ENCODE results near the gene LRRC8D.

The LRRC8D gene

GRCh38 chr1:89952605-89953130 lies 131.8 kb downstream of the LRRC8D start:
- Histone ChIP-seq H3K36me3 (ENCODE audit: control insufficient read depth, insufficient read depth, low read length) (no peaks in the 10 kb centered on the region), H3K4me1 (ENCODE audit: control insufficient read depth, insufficient read depth, low read length) (peaks cover 42% of the 10 kb centered on the region), H3K27ac (ENCODE audit: low read depth, low read length) (peak overlapping the region; percentile 55), H3K9me3 (ENCODE audit: control insufficient read depth, insufficient read depth, low read length) (no peaks in the 10 kb centered on the region), H3K9ac (ENCODE audit: low read depth, low read length) (no peak overlapping the region), H3K4me3 (ENCODE audit: low read depth, low read length) (no peak overlapping the region), H3K27me3 (ENCODE audit: control insufficient read depth, insufficient read depth, low read length) (no peaks in the 10 kb centered on the region)

DNA sequence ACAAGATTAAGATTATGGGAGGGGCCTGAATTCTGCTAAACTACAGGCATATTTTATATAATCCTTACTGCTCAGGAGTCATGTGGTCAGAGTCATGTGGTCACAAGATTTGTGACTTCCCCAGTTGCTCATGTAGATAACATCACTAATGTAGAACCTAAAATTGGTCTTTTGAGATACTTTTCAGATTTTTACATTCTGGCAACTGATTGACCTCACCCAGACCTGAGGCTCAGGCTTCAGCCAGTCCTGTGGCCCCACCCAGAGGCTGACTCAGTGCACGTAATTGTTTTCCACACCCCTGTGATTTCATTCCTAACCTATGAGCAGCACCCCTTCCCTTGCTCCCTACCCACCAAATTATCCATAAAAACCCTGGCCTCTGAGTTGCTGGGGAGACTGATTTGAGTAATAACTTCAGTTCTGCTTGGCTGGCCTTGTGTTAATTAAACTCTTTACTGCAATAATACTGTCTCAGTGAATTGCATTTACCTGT lies 132.3 kb downstream of the LRRC8D start:
- Histone ChIP-seq H3K9ac (ENCODE audit: low read depth, low read length) (no peak overlapping the region), H3K4me3 (ENCODE audit: low read depth, low read length) (no peak overlapping the region), H3K36me3 (ENCODE audit: control insufficient read depth, insufficient read depth, low read length) (no peaks in the 10 kb centered on the region), H3K9me3 (ENCODE audit: control insufficient read depth, insufficient read depth, low read length) (no peaks in the 10 kb centered on the region), H3K27me3 (ENCODE audit: control insufficient read depth, insufficient read depth, low read length) (no peaks in the 10 kb centered on the region), H3K4me1 (ENCODE audit: control insufficient read depth, insufficient read depth, low read length) (peaks cover 42% of the 10 kb centered on the region), H3K27ac (ENCODE audit: low read depth, low read length) (peak overlapping the region; percentile 52)

- Histone ChIP-seq H3K9me3 (ENCODE audit: control insufficient read depth, insufficient read depth, low read length) (no peaks in the 10 kb centered on the region), H3K36me3 (ENCODE audit: control insufficient read depth, insufficient read depth, low read length) (no peaks in the 10 kb centered on the region), H3K9ac (ENCODE audit: low read depth, low read length) (no peak overlapping the region), H3K27me3 (ENCODE audit: control insufficient read depth, insufficient read depth, low read length) (no peaks in the 10 kb centered on the region), H3K27ac (ENCODE audit: low read depth, low read length) (peak overlapping the region; percentile 14), H3K4me1 (ENCODE audit: control insufficient read depth, insufficient read depth, low read length) (peaks cover 42% of the 10 kb centered on the region), H3K4me3 (ENCODE audit: low read depth, low read length) (no peak overlapping the region)
Measured at GRCh38 chr1:89953929-89954328, 133.1 kb downstream of the LRRC8D start.

GRCh38 chr1:89954401-89954800 lies 133.6 kb downstream of the LRRC8D start:
- Histone ChIP-seq H3K9me3 (ENCODE audit: control insufficient read depth, insufficient read depth, low read length) (peaks cover 3% of the 10 kb centered on the region; the same call in 1 of the 2 replicates), H3K9ac (ENCODE audit: low read depth, low read length) (no peak overlapping the region), H3K4me1 (ENCODE audit: control insufficient read depth, insufficient read depth, low read length) (peaks cover 42% of the 10 kb centered on the region), H3K4me3 (ENCODE audit: low read depth, low read length) (no peak overlapping the region), H3K27me3 (ENCODE audit: control insufficient read depth, insufficient read depth, low read length) (no peaks in the 10 kb centered on the region), H3K27ac (ENCODE audit: low read depth, low read length) (peak overlapping the region; percentile 21), H3K36me3 (ENCODE audit: control insufficient read depth, insufficient read depth, low read length) (no peaks in the 10 kb centered on the region)

- no peak overlapping the region for H3K9ac ChIP-seq (ENCODE audit: low read depth, low read length)
- H3K4me1 ChIP-seq (ENCODE audit: control insufficient read depth, insufficient read depth, low read length): peaks cover 36% of the 10 kb centered on the region
- H3K9me3 ChIP-seq (ENCODE audit: control insufficient read depth, insufficient read depth, low read length): peaks cover 5% of the 10 kb centered on the region; the same call in 1 of the 2 replicates
- H3K27ac ChIP-seq (ENCODE audit: low read depth, low read length): peak overlapping the region; percentile 66
- no peaks in the 10 kb centered on the region for H3K36me3 ChIP-seq (ENCODE audit: control insufficient read depth, insufficient read depth, low read length)
- H3K4me3 ChIP-seq (ENCODE audit: low read depth, low read length): no peak overlapping the region
- no peaks in the 10 kb centered on the region for H3K27me3 ChIP-seq (ENCODE audit: control insufficient read depth, insufficient read depth, low read length)
Measured at GRCh38 chr1:89955311-89956205, 134.7 kb downstream of the LRRC8D start.

DNA sequence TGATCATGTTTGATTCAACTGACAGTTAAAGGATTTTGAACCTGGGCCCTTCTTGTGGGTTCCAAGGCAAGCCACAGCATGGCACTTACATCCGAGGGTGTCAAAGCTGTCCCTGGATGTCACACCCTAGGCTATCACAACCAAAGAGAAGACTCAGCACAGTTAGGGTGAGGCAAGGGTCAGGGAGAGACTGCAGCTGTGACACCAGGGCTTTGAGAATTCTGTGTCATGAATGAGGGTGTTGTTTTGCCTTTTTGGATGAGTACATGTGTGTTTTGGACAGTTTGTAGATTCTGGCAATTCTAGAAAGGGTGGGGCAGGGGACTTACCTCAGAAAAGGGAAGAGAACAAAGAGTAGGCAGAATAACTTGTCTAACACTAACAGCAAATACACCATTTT lies 136.3 kb downstream of the LRRC8D start:
- H3K9ac ChIP-seq (ENCODE audit: low read depth, low read length): no peak overlapping the region
- no peak overlapping the region for H3K27ac ChIP-seq (ENCODE audit: low read depth, low read length)
- peaks cover 5% of the 10 kb centered on the region; the same call in 1 of the 2 replicates for H3K9me3 ChIP-seq (ENCODE audit: control insufficient read depth, insufficient read depth, low read length)
- no peak overlapping the region for H3K4me3 ChIP-seq (ENCODE audit: low read depth, low read length)
- H3K4me1 ChIP-seq (ENCODE audit: control insufficient read depth, insufficient read depth, low read length): peaks cover 28% of the 10 kb centered on the region
- H3K36me3 ChIP-seq (ENCODE audit: control insufficient read depth, insufficient read depth, low read length): no peaks in the 10 kb centered on the region
- H3K27me3 ChIP-seq (ENCODE audit: control insufficient read depth, insufficient read depth, low read length): no peaks in the 10 kb centered on the region

DNA sequence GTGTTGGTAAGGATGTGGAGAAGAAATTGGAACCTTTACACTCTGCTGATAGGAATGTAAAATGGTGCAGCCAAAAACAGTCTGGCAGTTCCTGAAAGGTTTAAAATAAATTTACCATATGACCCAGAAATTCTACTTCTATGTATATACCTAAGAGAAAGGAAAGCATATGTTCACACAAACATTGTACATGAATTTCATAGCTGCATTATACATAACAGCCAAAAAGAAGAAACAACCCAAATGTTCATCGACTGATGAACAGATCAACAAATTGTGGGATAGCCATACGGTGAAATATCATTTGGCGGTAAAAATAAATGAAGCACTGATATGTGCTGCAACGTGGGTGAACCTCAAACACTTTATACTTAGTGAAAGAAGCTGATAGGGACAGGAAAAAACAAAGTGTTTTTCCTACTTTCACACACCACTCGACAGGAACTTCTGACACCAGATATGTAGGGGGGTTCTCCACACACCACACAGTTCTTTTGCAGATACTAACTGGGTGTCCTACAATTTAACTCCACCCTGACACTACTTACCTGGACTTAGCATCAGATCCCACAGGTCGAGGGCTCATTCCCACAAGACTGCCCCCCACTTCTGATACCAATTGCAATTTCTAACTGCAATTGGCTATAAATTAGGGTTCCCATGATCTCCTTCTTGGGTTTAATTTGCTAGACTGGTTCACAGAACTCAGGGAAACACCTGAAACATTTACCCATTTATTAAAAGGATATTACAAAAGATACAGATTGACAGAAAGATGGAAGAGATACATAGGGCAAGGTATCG lies 138.2 kb downstream of the LRRC8D start:
- Histone ChIP-seq H3K36me3 (ENCODE audit: control insufficient read depth, insufficient read depth, low read length) (no peaks in the 10 kb centered on the region), H3K4me1 (ENCODE audit: control insufficient read depth, insufficient read depth, low read length) (peaks cover 20% of the 10 kb centered on the region)

DNA sequence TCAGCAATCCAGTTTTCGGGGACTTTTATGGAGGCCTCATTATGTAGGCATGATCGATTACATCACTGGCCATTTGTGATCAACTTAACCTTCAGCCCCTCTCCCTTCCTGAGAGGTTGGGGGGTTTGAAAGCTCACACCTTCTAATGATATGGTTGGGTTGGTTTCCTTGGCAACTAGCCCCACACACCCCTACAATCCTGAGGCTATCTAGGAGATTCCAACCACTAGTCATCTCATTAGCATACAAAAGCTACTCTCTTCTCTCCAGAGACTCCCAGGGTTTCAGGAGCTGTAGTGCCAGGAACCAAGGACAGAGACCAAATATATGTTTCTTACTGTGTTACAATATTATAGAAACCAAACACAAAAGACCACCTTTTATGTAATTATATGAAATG lies 138.9 kb downstream of the LRRC8D start:
- Histone ChIP-seq H3K27me3 (ENCODE audit: control insufficient read depth, insufficient read depth, low read length) (no peaks in the 10 kb centered on the region), H3K27ac (ENCODE audit: low read depth, low read length) (no peak overlapping the region), H3K9me3 (ENCODE audit: control insufficient read depth, insufficient read depth, low read length) (peaks cover 5% of the 10 kb centered on the region; the same call in 1 of the 2 replicates), H3K4me1 (ENCODE audit: control insufficient read depth, insufficient read depth, low read length) (peaks cover 17% of the 10 kb centered on the region), H3K36me3 (ENCODE audit: control insufficient read depth, insufficient read depth, low read length) (no peaks in the 10 kb centered on the region), H3K4me3 (ENCODE audit: low read depth, low read length) (no peak overlapping the region), H3K9ac (ENCODE audit: low read depth, low read length) (no peak overlapping the region)

More for the DNA sequence above, 138.2 kb downstream of the LRRC8D start:
- H3K4me3 ChIP-seq (ENCODE audit: low read depth, low read length): no peak overlapping the region
- no peak overlapping the region for H3K27ac ChIP-seq (ENCODE audit: low read depth, low read length)
- H3K9me3 ChIP-seq (ENCODE audit: control insufficient read depth, insufficient read depth, low read length): peaks cover 5% of the 10 kb centered on the region; the same call in 1 of the 2 replicates
- H3K9ac ChIP-seq (ENCODE audit: low read depth, low read length): no peak overlapping the region
- no peaks in the 10 kb centered on the region for H3K27me3 ChIP-seq (ENCODE audit: control insufficient read depth, insufficient read depth, low read length)

GRCh38 chr1:89962024-89962741 lies 141.4 kb downstream of the LRRC8D start:
- H3K36me3 ChIP-seq (ENCODE audit: control insufficient read depth, insufficient read depth, low read length): no peaks in the 10 kb centered on the region
- no peak overlapping the region for H3K9ac ChIP-seq (ENCODE audit: low read depth, low read length)
- no peak overlapping the region for H3K27ac ChIP-seq (ENCODE audit: low read depth, low read length)
- H3K9me3 ChIP-seq (ENCODE audit: control insufficient read depth, insufficient read depth, low read length): peaks cover 5% of the 10 kb centered on the region; the same call in 1 of the 2 replicates
- 0 out of 2 replicates have a peak, but pooled peaks cover 2% of the 10 kb centered on the region for H3K4me1 ChIP-seq (ENCODE audit: control insufficient read depth, insufficient read depth, low read length)
- H3K4me3 ChIP-seq (ENCODE audit: low read depth, low read length): no peak overlapping the region
- H3K27me3 ChIP-seq (ENCODE audit: control insufficient read depth, insufficient read depth, low read length): no peaks in the 10 kb centered on the region

GRCh38 chr1:89962742-89963075 lies 141.9 kb downstream of the LRRC8D start:
- H3K4me1 ChIP-seq (ENCODE audit: control insufficient read depth, insufficient read depth, low read length): no peaks in the 10 kb centered on the region
- H3K27ac ChIP-seq (ENCODE audit: low read depth, low read length): no peak overlapping the region

More at GRCh38 chr1:89962742-89963075, 141.9 kb downstream of the LRRC8D start:
- no peaks in the 10 kb centered on the region for H3K27me3 ChIP-seq (ENCODE audit: control insufficient read depth, insufficient read depth, low read length)
- H3K36me3 ChIP-seq (ENCODE audit: control insufficient read depth, insufficient read depth, low read length): no peaks in the 10 kb centered on the region
- H3K9me3 ChIP-seq (ENCODE audit: control insufficient read depth, insufficient read depth, low read length): peaks cover 5% of the 10 kb centered on the region; the same call in 1 of the 2 replicates
- H3K4me3 ChIP-seq (ENCODE audit: low read depth, low read length): no peak overlapping the region
- no peak overlapping the region for H3K9ac ChIP-seq (ENCODE audit: low read depth, low read length)

All from HUES48 (cell line).